ENCODE measurements around the gene LGR6. TPM values are rescaled to one million over a fixed set of nuclear protein-coding genes. Genes with fewer than 3 reads are reported as not detected.

Gene LGR6
- total RNA-seq, 2 donors from 2014 or later: 0.21 TPM; not detected in 1

GRCh38 chr1:202286622-202287097 is 93.1 kb downstream of the LGR6 start:
- peaks cover 4% of the 10 kb centered on the region for H3K4me1 Mint-ChIP-seq
- ATAC-seq (replicated peaks): no peak
- no peaks in the 10 kb centered on the region for H3K36me3 Mint-ChIP-seq (ENCODE audit: low read depth)
- no peak overlapping the region for H3K4me3 Mint-ChIP-seq
- H3K9me3 Mint-ChIP-seq: no peaks in the 10 kb centered on the region
- no peak overlapping the region for H3K27ac Mint-ChIP-seq
- no peaks in the 10 kb centered on the region for H3K27me3 Mint-ChIP-seq

- ATAC-seq (replicated peaks): no peak
These were observed 93.6 kb downstream of the LGR6 start for GRCh38 chr1:202287196-202287595.

GRCh38 chr1:202288177-202288576 is 94.6 kb downstream of the LGR6 start:
- H3K27me3 Mint-ChIP-seq: no peaks in the 10 kb centered on the region
- H3K4me1 Mint-ChIP-seq: peaks cover 4% of the 10 kb centered on the region
- no peak for ATAC-seq (replicated peaks)
- H3K36me3 Mint-ChIP-seq (ENCODE audit: low read depth): no peaks in the 10 kb centered on the region
- H3K4me3 Mint-ChIP-seq: no peak overlapping the region
- no peaks in the 10 kb centered on the region for H3K9me3 Mint-ChIP-seq
- no peak overlapping the region for H3K27ac Mint-ChIP-seq

More at GRCh38 chr1:202287196-202287595, 93.6 kb downstream of the LGR6 start:
- Mint-ChIP-seq H3K27ac (no peak overlapping the region), H3K4me1 (peaks cover 4% of the 10 kb centered on the region), H3K4me3 (no peak overlapping the region), H3K27me3 (no peaks in the 10 kb centered on the region), H3K36me3 (ENCODE audit: low read depth) (no peaks in the 10 kb centered on the region), H3K9me3 (no peaks in the 10 kb centered on the region)

- ATAC-seq (replicated peaks): no peak
- no peak overlapping the region for H3K27ac Mint-ChIP-seq
- H3K4me1 Mint-ChIP-seq: peaks cover 4% of the 10 kb centered on the region
- H3K4me3 Mint-ChIP-seq: no peak overlapping the region
- H3K36me3 Mint-ChIP-seq (ENCODE audit: low read depth): no peaks in the 10 kb centered on the region
- no peaks in the 10 kb centered on the region for H3K9me3 Mint-ChIP-seq
- H3K27me3 Mint-ChIP-seq: no peaks in the 10 kb centered on the region
These were observed 95.4 kb downstream of the LGR6 start for GRCh38 chr1:202289009-202289408.

- no peak overlapping the region for H3K4me3 Mint-ChIP-seq
- H3K27ac Mint-ChIP-seq: no peak overlapping the region
- no peaks in the 10 kb centered on the region for H3K27me3 Mint-ChIP-seq
- H3K9me3 Mint-ChIP-seq: no peaks in the 10 kb centered on the region
- no peak for ATAC-seq (replicated peaks)
- no peaks in the 10 kb centered on the region for H3K36me3 Mint-ChIP-seq (ENCODE audit: low read depth)
- H3K4me1 Mint-ChIP-seq: peaks cover 7% of the 10 kb centered on the region
These were observed 97.4 kb downstream of the LGR6 start for GRCh38 chr1:202291001-202291400.

GRCh38 chr1:202291961-202292712 is 98.5 kb downstream of the LGR6 start:
- ATAC-seq (replicated peaks): no peak
- Mint-ChIP-seq H3K4me1 (peaks cover 7% of the 10 kb centered on the region), H3K9me3 (no peaks in the 10 kb centered on the region), H3K4me3 (no peak overlapping the region), H3K27me3 (no peaks in the 10 kb centered on the region), H3K27ac (no peak overlapping the region), H3K36me3 (ENCODE audit: low read depth) (no peaks in the 10 kb centered on the region)

- H3K4me1 Mint-ChIP-seq: peaks cover 7% of the 10 kb centered on the region
- H3K4me3 Mint-ChIP-seq: no peak overlapping the region
- no peaks in the 10 kb centered on the region for H3K9me3 Mint-ChIP-seq
- no peak for ATAC-seq (replicated peaks)
- no peaks in the 10 kb centered on the region for H3K27me3 Mint-ChIP-seq
- no peaks in the 10 kb centered on the region for H3K36me3 Mint-ChIP-seq (ENCODE audit: low read depth)
- H3K27ac Mint-ChIP-seq: no peak overlapping the region
These were observed 99.2 kb downstream of the LGR6 start for GRCh38 chr1:202292773-202293172.

- H3K9me3 Mint-ChIP-seq: no peaks in the 10 kb centered on the region
- H3K4me3 Mint-ChIP-seq: no peak overlapping the region
- ATAC-seq (replicated peaks): no peak
- H3K27ac Mint-ChIP-seq: no peak overlapping the region
- peaks cover 7% of the 10 kb centered on the region for H3K4me1 Mint-ChIP-seq
- no peaks in the 10 kb centered on the region for H3K36me3 Mint-ChIP-seq (ENCODE audit: low read depth)
- peaks cover 3% of the 10 kb centered on the region for H3K27me3 Mint-ChIP-seq
These were observed 100.0 kb downstream of the LGR6 start for GRCh38 chr1:202293569-202293968.

GRCh38 chr1:202302166-202302565 is 108.6 kb downstream of the LGR6 start:
- peaks cover 3% of the 10 kb centered on the region for H3K27me3 Mint-ChIP-seq
- no peaks in the 10 kb centered on the region for H3K9me3 Mint-ChIP-seq
- H3K4me1 Mint-ChIP-seq: no peaks in the 10 kb centered on the region
- H3K27ac Mint-ChIP-seq: no peak overlapping the region
- no peaks in the 10 kb centered on the region for H3K36me3 Mint-ChIP-seq (ENCODE audit: low read depth)
- no peak overlapping the region for H3K4me3 Mint-ChIP-seq
- no peak for ATAC-seq (replicated peaks)

GRCh38 chr1:202304375-202304774 is 110.8 kb downstream of the LGR6 start:
- no peaks in the 10 kb centered on the region for H3K27me3 Mint-ChIP-seq

GRCh38 chr1:202305168-202305567 is 111.6 kb downstream of the LGR6 start:
- no peaks in the 10 kb centered on the region for H3K36me3 Mint-ChIP-seq (ENCODE audit: low read depth)
- ATAC-seq (replicated peaks): no peak
- no peaks in the 10 kb centered on the region for H3K9me3 Mint-ChIP-seq
- no peak overlapping the region for H3K27ac Mint-ChIP-seq
- H3K4me3 Mint-ChIP-seq: no peak overlapping the region
- no peaks in the 10 kb centered on the region for H3K4me1 Mint-ChIP-seq
- H3K27me3 Mint-ChIP-seq: no peaks in the 10 kb centered on the region

More at GRCh38 chr1:202304375-202304774, 110.8 kb downstream of the LGR6 start:
- Mint-ChIP-seq H3K4me3 (no peak overlapping the region), H3K4me1 (no peaks in the 10 kb centered on the region), H3K27ac (no peak overlapping the region), H3K9me3 (no peaks in the 10 kb centered on the region), H3K36me3 (ENCODE audit: low read depth) (no peaks in the 10 kb centered on the region)
- no peak for ATAC-seq (replicated peaks)

GRCh38 chr1:202306535-202307345 is 113.1 kb downstream of the LGR6 start:
- Mint-ChIP-seq H3K4me1 (no peaks in the 10 kb centered on the region), H3K36me3 (ENCODE audit: low read depth) (no peaks in the 10 kb centered on the region), H3K27ac (no peak overlapping the region), H3K4me3 (no peak overlapping the region), H3K27me3 (no peaks in the 10 kb centered on the region), H3K9me3 (no peaks in the 10 kb centered on the region)
- no peak for ATAC-seq (replicated peaks)

GRCh38 chr1:202310071-202310725 is 116.6 kb downstream of the LGR6 start:
- no peaks in the 10 kb centered on the region for H3K4me1 Mint-ChIP-seq
- H3K27ac Mint-ChIP-seq: peak overlapping the region; percentile 12
- peaks cover 3% of the 10 kb centered on the region for H3K27me3 Mint-ChIP-seq
- H3K36me3 Mint-ChIP-seq (ENCODE audit: low read depth): no peaks in the 10 kb centered on the region
- H3K9me3 Mint-ChIP-seq: no peaks in the 10 kb centered on the region
- ATAC-seq (replicated peaks): no peak
- no peak overlapping the region for H3K4me3 Mint-ChIP-seq

GRCh38 chr1:202310746-202311145 is 117.1 kb downstream of the LGR6 start:
- no peak for ATAC-seq (replicated peaks)
- Mint-ChIP-seq H3K27ac (peak overlapping the region; percentile 12), H3K9me3 (no peaks in the 10 kb centered on the region), H3K4me3 (no peak overlapping the region), H3K4me1 (no peaks in the 10 kb centered on the region), H3K36me3 (ENCODE audit: low read depth) (no peaks in the 10 kb centered on the region), H3K27me3 (peaks cover 3% of the 10 kb centered on the region)
